Measurements from ENCODE around the gene TEC.

- no peak for TF ChIP-seq CTCF (IDR thresholded peaks at IDR 0.05)
- TF ChIP-seq POLR2AphosphoS5 (IDR thresholded peaks at IDR 0.05; ENCODE audit: low read depth, low read length) = no peak
- no peak for TF ChIP-seq REST (IDR thresholded peaks at IDR 0.05; ENCODE audit: insufficient read depth in 1 of 2, low read depth in 2 of 2, low read length in 1 of 2)
- no peak for TF ChIP-seq SIN3A (IDR thresholded peaks at IDR 0.05; ENCODE audit: borderline replicate concordance, insufficient read depth, low read depth, low read length)
- no peak for TF ChIP-seq TCF7L2 (IDR thresholded peaks at IDR 0.05; ENCODE audit: low read depth, low read length)
Measured at GRCh38 chr4:48227662-48228061, 42.0 kb downstream of the TEC start.

Data from Panc1 (cell line).